NCI-H2107 treated with DMSO at 0.1 percent for 48 hours (cell line): ENCODE data around the gene UBQLN4.
A peak's percentile ranks its signal among the peaks of the same experiment; 100 is the strongest.
"Not testable (repeated sequence)": the region's sequence is repeated elsewhere in the genome, so short reads cannot be mapped to it uniquely, and the experiment has no call there.

ENCODE experiments used
- DNase-seq: peaks from one replicate; lab custom pipeline; 2025; ENCODE audit not compliant: unreplicated experiment; lab: John Stamatoyannopoulos, UW

The UBQLN4 gene

DNA sequence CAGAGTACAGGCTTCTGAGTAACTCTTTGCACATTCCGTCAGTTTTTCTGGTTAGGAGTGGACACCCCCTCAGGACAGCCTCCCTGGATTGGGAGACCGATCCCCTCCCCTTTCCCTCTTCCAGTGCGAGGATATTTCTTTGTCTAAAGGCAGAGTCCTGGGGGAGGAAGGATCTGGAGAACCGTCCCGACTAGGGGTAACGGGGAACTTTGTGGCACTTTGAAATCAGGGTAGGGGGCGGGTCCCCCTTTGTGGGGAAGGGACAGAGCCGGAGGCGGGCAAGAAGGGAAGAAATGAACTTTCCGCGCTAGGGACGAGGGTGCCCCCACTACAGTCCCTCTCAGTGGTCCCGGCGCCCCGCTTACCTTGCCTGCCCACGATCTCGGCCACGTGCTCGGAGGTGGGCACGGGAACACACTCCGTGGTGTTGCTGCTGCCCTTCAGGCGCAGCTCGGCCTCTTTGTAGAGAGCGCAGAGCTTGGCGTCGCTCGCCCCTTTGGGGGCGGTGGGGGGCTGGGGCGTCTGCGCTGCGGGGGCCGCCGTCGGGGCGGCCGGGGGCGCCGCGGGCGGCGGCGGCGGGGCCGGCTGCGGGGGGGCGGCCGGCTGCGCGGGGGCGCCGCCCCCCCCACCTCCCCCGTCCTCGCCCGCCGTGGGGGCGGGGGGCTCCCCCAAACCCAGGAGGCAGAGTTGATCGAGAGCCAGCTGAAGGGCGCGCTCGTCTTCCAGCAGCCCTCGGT is 27.8 kb upstream of the UBQLN4 start:
- DNase-seq: no peak

DNA sequence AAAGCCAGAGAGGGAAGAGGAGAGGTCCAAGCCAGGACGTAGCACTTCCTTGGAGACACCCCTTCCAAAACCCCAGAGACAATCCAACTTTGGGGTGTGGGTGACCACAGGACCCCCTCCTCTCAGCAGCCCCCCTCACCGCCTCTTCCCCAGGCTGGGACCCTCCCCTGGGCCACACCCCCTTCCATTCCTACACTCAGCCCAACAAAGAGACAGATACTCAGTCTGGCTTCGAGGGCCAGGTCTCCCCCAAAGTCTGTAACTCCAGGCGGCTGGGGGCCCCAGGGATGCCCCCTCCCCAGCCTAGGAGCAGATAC is 27.2 kb upstream of the UBQLN4 start:
- no peak for DNase-seq

DNA sequence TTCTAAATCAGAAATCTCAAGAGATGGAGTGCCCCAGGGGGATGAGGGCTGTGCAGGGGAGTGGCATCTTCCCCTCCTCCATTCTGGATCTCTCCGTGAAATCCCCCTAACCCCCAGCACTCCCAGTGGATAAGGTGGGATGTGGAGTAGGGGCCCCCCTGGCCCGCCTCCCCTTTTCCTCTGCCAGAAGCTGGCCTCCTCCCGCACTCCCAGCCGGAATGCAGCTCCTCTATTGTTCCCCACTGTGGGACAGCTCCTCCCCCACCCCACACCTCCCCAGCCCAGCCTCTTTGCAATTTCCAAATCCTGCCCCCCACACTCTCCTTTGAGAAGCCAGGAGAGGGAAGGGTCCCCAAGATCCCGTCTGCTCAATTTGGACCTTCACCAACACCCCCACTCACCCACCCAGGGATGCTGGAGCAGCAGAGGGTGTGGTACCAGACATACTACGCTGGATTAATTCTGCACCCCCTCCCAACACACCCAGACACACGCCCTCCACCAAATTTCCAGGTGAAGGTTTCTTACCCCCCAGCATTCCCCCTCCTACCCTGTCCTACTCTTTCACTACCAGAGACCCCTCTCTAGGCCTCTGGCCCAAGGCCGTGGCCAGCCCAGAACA is 26.8 kb upstream of the UBQLN4 start:
- no peak for DNase-seq

DNA sequence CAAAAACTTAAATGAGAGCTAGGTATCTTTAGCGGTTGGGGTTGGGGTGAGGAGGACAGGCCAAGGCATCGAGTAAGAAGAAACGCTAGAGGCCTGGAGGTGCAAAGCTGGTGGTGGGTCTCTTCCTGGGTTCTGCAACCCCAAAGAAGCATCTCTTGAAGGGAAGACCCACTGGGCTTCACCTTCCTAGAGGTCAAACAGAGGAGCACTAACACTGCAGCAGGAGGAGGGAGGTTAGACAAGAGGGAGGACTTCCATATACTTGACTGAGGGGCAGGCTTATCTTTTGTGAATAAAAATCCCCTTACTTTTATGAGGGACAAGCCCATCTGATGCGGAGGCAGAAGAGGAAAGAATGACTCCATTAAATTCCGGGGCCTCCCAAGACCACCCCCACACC is 26.2 kb upstream of the UBQLN4 start:
- DNase-seq: no peak

DNA sequence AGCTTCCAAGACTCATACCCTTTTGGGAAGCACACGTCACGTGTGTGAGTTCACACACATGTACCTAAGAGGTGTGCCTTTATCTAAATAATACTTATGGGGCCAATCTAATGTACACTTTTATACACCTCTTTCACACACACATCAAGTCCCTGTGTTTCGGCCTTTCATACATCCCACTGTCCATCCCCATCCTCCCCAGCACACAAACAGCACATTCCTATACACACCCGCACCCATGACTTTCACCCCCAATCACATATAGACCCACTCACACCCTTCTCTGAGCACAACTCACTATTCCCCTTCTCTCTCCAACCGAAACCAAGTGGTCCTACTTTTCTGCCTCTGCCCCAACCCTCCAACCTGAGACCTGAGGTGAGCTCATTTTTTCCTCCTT is 25.1 kb upstream of the UBQLN4 start:
- DNase-seq: no peak

DNA sequence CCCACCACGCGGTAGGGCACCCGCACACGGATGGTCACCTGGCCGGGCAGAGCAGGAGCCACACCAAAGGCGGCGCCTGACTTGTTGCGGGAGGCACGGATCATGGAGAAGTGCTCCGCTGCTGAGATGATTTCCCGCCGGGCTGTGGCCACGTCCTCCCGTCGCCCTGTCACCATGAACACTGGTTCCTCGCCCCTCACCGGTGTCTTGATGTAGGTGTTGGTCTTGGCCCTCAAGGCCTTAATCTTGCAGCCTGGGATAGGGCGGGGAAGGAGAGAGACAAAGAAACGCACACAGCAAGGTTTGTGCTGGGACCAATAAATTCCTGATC is 23.8 kb upstream of the UBQLN4 start:
- no peak for DNase-seq

DNA sequence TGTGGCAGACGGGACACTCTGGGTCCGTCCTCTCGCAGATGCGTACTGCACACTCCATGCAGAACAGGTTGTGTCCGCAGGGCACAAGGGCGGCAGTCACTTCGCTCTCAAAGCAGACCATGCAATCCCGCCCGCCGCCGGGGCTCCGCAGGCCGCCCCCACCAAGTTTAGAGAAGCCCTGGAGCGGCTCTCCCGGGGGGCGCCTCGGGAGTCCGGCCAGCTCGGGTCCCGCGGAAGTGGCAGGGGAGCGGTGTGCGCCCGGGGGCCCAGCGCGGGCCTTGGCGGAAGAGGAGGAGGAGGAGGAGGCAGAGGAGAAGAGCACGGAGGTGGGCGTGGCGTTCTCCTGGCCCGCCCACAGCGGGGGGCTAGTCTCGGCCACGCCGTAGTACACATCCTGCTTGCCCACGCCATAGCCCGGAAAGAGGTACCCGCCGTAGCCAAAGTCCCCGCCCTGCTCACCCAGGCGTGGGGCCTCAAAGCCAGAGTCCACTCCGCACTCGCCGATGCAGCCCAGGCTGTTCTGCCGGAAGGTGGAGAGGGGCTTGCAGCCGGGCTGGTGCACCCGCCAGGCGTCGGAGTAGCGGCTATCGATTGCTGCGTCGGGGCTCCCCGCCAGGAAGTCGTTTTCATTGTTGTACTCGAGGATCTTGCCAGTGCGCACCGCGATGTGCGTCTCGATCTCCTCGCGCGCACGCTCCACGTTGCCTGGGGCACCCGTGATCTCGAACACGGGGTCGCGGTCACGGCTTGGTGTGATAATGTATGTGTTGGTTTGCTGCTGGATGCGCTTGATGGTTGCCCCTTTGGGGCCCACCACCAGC is 23.2 kb upstream of the UBQLN4 start:
- DNase-seq: no peak

DNA sequence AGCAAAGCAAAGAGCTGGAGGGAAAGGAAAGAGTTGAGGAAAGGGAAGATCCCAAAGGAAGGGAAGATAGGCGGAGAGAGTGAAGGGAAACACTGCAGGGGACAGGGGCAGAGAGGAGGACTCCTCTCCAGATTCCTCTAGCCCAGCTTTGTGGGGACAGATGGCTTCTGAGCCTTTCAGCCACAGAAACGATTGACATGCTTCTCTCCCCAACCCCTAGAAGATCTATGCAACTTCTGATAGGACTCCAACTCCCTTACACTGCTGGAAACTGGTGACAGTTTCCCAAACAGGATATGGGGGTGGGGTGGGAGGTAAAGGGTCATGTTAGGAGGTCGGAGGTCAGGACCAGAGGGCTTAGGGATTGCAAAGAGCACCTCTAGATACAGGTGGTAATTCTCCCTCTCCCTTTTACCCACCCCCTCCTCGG is 22.2 kb upstream of the UBQLN4 start:
- DNase-seq: no peak

DNA sequence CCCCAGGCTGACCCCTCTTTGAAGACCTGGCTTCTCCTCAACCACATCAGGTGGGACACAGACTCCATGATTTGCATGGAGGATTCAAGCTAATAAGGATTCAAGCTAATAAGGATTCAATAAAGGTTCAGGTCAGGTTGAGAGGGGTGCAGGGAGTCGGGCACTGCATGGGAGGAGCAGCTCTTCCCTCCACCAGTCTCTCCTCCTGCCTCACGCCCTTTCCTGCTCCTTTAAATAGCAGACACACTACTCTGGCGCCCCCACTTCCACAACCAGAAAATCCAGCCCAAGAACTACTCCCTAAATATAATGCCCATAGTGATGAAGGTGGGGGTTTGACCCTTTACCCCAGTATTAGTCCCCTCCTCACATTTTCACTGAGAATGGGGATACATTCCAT is 21.6 kb upstream of the UBQLN4 start:
- DNase-seq: no peak

DNA sequence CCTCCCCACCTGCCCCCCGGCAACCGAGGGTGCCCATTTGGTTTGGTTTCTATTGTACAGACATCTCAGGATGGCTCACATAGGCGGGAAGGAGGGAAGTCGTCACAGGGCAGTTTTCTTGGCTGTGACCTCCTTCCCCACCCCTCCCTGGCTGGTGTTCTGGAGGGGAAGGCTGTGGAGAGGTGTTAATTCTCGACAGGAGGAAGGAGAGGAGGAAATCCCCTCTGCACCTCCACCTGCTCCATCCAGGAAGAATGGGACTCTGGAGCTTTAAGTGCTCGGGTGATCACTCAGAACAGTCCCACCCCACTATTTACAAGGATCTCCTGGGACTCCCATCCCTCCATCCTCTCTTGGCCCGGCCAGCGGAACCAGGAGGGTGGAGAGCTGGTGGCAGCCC is 21.1 kb upstream of the UBQLN4 start:
- no peak for DNase-seq

DNA sequence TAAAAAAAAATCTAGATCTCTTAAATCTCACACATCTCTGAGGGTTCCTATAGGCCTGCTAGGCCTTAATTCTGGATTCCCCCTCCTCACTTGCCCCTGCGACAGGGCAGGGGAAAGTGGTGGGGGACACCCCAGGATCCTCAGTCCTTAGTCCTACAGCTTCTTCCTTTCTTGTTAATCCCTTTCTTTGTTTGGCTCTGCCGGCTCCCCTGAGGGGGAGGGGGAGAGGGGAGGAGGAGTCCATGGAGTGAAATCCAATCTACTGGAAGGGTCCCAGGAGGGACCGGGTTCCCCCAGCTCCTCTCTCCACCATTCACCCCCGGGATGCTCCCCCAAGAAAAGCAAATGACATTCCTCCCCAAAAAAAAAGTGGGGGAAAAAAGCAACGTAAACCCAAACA is 20.1 kb upstream of the UBQLN4 start:
- peak; percentile 28 for DNase-seq

DNA sequence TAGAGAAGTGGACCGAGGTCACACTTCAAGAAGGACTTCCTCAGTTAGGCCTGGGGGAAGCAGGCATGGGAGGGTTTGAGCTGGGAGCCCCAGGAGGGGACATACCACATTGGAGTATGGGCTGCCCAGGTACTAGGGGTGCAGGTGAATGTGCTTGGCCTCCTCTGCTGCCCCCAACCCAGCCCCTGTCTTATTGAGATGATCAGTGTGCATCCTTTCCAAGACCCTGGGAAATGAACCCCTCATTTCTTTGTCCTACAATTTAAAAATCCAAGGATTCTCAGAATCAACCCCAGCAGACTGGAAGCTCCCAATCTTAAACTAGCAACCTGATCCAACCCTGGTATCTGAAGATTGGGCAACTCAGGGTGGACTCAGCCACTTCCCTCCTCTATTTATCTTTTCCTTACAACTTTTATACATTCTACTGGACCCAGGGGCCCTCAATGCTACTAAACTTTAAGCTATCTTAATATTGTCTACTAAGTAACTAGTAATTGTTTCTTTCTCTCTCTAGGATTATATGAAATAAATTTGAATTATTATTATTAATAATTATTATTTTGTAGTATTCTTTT is 19.6 kb upstream of the UBQLN4 start:
- no peak for DNase-seq

DNA sequence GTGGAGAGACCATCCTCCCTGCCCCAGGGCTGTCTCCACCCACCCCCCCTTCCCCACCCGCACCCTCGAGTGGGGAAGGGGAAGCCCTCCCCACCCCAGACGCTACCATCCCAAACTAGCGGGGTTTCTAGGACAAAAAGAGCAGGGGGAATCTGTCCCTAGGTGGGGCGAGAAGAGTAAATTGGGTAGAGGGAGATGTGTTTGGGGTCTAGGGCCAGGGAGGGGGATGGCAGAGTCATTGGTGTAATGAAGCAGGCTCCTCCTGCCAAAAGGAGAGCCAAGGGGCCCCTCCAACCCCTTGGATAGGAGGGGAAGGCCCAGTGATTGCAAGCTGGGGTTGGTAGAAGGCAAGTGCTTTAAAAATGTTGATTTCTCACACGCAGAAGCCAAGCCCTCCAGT is 18.7 kb upstream of the UBQLN4 start:
- no peak for DNase-seq

DNA sequence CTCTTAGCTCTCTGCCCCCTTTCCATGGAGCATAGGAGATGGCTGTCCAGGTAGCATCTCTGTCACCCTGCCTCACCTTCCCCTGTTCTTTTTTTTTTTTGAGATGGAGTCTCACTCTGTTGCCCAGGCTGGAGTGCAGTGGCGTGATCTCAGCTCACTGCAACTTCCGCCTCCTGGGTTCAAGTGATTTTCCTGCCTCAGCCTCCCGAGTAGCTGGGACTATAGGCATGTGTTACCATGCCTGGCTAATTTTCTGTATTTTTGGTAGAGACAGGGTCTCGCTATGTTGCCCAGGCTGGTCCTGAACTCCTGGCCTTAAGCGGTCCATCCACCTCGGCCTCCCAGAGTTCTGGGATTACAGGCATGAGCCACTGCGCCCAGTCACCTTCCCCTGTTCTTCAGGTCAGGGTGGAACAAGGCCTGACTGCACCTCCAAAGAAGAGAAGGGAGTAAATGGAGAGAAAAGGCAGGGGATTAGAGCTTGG is 17.8 kb upstream of the UBQLN4 start:
- not testable (repeated sequence) for DNase-seq

DNA sequence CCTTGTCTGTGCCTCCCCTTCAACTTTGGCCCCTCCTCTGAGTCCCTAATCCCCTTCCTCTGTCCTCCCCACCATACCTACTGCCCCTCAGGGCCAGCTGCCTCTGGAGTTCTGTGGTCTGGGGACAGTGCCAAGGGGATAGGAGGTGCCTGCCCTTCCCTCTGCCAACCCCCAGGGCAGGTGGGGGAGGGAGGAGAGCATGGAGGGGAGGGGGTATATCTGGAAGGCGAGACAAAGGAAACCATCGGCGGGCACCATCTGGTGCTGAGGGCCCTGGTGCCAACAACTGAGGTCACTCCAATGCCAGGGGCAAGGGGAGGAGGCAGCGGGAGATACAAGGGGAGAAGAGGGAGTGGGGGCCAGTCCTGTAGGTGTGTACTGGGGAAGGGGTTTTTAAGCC is 16.9 kb upstream of the UBQLN4 start:
- DNase-seq: no peak

DNA sequence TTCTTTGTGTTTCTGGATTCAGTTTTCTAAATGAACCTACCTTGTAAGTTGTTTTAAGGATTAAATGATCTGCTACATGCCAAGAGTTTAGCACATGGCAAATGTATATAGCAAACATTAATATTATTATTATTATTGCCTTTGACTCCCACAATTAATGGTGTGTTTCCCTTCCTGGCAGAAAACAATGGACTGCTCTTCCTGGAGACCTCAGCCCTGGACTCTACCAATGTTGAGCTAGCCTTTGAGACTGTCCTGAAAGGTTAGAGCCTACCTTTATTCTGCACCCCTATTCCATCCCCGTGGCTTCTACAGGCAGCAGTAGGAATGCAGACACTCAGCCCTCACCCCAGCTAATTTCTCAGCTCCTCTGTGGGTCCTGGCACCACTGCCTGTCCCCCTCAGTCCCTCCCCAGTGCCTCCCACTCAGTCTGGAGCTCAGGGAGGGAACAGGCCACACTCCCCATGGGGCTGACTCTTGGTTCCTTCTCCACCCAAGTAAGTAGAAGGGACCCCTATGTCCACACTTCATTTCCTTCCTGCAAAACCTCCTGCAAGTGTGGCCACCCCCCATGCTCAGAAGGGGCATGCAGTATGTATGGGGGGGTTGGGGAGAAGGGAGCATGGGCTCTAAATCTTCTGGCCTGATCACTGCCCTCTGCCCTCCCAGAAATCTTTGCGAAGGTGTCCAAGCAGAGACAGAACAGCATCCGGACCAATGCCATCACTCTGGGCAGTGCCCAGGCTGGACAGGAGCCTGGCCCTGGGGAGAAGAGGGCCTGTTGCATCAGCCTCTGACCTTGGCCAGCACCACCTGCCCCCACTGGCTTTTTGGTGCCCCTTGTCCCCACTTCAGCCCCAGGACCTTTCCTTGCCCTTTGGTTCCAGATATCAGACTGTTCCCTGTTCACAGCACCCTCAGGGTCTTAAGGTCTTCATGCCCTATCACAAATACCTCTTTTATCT is 16.2 kb upstream of the UBQLN4 start:
- no peak for DNase-seq

DNA sequence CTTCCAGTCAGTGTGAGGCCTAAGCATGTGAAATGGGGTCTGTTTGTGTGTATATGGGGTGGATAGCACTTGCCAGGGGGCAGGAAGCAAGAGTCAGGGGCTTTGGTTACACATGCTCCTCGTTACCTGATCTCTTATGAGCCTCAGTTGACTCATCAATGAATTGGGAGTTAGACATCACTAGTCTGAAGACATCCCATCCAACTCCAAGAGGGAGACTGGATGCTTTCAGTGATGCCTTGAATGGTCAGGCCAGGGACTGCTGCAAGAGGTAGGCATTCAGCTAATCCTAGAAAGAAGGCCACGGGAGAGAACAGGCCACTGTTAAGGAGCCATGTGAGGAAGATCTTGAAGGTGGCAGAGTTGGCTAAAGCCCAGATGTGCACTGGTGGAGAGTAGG is 13.7 kb upstream of the UBQLN4 start:
- DNase-seq: no peak

DNA sequence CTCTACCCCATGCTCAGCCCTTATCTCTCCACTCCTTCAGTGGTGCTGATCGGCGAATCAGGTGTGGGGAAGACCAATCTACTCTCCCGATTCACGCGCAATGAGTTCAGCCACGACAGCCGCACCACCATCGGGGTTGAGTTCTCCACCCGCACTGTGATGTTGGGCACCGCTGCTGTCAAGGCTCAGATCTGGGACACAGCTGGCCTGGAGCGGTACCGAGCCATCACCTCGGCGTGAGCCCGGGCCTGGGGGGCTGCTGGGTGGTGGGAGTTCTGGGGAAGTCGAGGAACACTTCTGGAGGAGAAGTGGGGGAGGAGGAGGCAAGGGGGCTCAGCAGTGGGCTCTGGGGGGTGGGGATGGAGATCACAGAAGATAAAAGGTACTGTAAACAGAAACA is 12.3 kb upstream of the UBQLN4 start:
- DNase-seq: no peak

DNA sequence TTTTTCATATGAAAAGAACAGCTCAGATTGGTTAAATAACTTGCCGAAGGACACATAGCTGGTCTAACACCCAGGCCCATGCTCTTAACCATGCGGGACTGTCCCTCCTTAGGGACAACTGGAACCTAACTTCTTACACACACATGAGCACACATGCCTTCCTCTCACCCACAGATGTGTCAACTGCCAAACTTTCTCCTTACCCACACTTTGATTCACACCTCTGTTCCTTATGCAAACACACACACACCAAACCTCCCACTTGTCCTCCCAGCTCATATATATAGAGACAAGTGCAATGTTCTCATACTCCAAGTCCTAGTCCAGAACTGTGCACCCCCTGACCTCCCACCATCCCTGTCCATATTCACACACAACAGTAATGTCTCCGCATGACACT is 11.6 kb upstream of the UBQLN4 start:
- DNase-seq: no peak

DNA sequence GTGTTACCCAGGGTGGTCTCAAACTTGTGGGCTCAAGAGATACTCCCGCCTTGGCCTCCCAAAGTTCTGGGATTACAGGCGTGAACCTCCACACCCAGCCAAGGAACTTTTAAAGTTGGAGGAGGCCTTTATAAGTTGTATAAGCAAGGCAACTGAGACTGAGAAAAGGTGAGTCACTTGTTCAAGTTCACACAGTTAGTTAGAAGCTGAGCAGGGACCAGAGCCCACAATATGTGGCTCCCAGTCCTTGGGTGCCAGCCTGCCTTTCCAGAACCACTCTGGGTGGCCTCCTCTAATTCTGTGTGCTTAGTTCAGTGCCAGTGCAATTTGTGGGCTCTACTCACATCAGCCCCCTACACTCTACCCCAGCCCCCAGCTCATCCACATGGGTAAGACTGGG is 11.0 kb upstream of the UBQLN4 start:
- no peak for DNase-seq

DNA sequence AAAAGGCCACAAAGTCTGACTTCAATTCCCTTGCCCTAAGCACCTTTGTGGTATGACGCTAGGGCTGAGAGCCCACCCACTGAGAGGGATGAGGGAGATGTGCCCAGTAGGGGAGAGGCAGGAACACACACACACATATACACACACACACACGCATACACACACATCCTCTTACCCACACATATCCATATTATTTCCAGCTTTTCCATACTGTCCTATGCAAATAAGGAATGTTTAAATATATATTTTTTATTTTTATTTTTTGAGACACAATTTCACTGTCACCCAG is 10.3 kb upstream of the UBQLN4 start:
- DNase-seq: no peak
